HG02642 (cell line): ENCODE measurements around the gene ATAD2B.
A peak's percentile ranks its signal among the peaks of the same experiment; 100 is the strongest.
"Not testable (repeated sequence)": the region's sequence is repeated elsewhere in the genome, so short reads cannot be mapped to it uniquely, and the experiment has no call there.

Experiments used
- ATAC-seq: cut with Tn5 transposase; IDR thresholded peaks from one replicate; pipeline ENCODE4 v1.9.1; 2021; ENCODE audit warnings: mild to moderate bottlenecking; ENCODE audit not compliant: unreplicated experiment, poor library complexity

ATAD2B gene

GRCh38 chr2:23754970-23755369 is 172.0 kb downstream of the ATAD2B start:
- no peak for ATAC-seq

DNA sequence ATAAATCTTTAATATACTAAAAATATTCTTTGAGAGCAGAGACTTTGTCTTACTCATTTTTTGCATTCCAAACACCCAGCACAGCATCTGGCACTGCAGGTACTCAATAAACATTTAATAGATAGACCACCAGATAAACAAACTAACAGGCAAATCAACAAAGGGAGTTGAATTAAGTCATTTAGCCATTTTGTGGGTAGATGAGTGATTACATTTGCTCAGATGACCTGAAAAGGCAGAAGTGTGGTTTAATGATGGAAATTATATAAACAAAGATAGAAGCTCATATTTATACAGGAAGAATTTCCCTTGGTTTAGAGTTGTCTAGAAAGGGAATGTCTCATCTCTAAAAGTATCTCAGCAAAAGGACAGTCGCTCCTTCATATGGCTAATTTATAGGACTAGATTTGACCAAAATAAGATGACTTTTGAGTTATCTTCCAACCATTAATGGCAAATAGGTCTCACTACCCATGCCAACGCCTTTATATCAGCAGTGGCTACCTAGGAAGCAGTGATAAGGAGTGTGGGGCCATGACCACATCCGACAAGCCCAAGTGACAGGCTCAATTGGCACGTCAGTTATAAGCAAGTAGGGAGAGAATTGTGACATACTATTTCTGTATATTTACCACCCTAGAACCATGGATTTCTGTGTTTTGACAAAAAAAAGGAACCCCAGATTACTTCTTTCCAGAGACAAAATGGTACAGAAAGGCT is 173.5 kb downstream of the ATAD2B start:
- no peak for ATAC-seq

DNA sequence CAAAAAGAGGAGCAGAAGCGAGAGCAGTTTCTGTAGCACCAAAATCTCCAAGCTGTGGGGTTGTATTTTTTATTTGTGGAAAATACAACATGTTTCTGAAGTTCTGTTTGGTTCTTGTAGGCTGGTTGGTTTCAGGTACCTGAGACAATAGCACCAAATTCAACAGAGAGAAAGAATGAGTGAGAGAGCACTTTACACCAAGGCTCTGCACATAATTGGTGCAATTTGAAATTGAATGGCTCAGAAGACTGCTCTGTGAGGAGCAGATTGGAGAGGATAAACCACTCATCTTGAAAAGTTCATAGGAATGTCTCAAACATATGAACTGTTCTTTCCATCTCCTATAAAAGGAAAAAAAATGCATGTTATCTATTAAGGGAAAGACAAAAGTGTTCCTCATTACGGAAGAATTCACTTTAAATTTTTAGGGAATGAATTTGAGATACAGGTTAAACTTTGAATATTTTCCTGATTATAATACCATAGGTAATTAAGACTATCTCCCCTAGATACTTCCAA is 175.1 kb downstream of the ATAD2B start:
- ATAC-seq = no peak

GRCh38 chr2:23746141-23746863 is 180.6 kb downstream of the ATAD2B start:
- peak; percentile 30 for ATAC-seq

GRCh38 chr2:23745726-23746105 is 181.2 kb downstream of the ATAD2B start:
- ATAC-seq = peak; percentile 71

DNA sequence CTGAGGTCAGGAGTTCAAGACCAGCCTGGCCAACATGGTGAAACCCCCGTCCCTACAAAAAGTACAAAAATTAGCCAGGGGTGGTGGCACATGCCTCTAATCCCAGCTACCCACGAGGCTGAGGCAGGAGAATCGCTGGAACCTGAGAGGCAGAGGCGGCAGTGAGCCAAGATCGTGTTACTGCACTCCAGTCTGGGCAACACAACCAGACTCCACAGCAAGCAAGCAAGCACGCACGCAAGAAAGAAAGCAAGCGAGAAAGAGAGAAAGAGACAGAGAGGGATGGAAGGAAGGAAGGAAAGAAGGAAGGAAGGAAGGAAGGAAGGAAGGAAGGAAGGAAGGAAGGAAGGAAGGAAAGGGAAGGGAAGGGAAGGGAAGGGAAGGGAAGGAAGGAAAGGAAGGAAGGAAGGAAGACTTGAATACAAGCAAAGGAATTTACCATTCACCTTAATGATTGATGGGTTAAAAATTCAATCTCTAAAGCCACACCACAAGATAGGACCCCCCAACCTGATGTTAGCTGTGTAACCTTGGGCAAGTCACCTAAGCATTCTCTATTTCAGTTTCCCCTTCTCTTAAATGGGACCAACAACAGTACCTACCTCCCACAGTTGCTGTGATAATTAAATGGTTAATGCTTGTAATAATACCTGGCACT is 181.7 kb downstream of the ATAD2B start:
- no peak for ATAC-seq

DNA sequence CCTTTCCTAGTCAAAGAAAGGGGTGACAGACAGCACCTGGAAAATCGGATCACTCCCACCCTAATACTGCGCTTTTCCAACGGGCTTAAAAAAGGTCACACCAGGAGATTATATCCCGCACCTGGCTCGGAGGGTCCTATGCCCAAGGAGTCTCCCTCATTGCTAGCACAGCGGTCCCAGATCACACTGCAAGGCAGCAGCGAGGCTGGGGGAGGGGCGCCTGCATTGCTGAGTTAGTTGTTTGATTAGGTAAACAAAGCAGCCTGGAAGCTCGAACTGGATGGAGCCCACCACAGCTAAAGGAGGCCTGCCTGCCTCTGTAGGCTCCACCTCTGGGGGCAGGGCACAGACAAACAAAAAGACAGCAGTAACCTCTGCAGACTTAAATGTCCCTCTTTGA is 190.1 kb downstream of the ATAD2B start:
- ATAC-seq = not testable (repeated sequence)

DNA sequence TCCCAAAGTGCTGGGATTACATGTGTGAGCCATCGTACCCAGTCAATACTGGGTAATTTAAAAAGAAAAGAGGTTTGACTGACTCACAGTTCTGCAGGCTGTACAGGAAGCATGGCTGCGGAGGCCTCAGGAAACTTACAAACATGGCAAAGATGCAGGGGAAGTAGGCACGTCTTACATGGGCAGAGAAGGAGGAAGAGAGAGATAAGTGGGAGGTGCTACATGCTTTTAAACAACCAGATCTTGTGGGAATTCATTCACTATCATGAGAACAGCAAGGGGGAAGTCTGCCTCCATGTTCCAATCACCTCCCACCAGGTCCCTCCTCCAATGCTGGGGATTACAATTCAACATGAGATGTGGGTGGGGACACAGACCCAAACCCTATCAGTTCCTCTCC is 192.5 kb downstream of the ATAD2B start:
- no peak for ATAC-seq

DNA sequence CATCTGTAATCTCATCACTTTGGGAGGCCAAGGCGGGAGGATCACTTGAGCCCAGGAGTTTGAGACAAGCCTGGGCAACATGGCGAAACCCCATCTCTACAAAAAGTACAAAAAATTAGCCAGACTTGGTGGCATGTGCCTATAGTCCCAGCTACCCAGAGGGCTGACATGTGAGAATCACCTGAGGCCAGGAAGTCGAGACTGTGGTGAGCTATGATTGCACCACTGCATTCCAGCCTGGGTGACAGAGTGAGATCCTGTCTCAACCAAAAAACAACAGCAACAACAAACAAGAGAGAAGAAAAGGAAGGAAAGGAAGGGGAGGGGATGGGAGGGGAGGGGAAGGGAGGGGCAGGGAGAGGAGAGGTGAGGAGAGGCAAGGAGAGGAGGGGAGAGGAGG is 203.9 kb downstream of the ATAD2B start:
- not testable (repeated sequence) for ATAC-seq

- ATAC-seq = no peak
Measured at GRCh38 chr2:23722255-23722654, 204.7 kb downstream of the ATAD2B start.

GRCh38 chr2:23721454-23721826 is 205.5 kb downstream of the ATAD2B start:
- ATAC-seq = no peak

- ATAC-seq = no peak
Measured at GRCh38 chr2:23720705-23721453, 206.0 kb downstream of the ATAD2B start.

DNA sequence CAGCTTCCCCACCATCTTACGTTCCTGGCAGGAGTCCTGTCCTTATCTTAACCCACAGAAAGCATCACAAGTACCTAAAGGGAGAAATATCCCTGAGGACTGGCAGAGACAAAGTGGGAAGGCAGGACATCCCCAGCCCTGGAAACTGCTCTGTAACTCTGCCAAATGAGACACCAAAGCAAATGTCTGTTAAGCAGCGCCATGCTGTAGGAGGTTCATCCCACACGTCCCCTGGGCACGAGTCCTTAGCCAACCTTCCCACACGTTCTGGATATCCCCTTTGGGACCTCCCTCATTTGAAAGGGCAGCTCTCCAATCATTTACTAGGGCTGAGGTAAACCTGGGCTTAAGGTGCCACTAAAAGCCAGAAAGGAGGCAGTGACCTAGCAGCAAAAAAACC is 207.2 kb downstream of the ATAD2B start:
- no peak for ATAC-seq

- no peak for ATAC-seq
Measured at GRCh38 chr2:23718931-23719700, 207.8 kb downstream of the ATAD2B start.

DNA sequence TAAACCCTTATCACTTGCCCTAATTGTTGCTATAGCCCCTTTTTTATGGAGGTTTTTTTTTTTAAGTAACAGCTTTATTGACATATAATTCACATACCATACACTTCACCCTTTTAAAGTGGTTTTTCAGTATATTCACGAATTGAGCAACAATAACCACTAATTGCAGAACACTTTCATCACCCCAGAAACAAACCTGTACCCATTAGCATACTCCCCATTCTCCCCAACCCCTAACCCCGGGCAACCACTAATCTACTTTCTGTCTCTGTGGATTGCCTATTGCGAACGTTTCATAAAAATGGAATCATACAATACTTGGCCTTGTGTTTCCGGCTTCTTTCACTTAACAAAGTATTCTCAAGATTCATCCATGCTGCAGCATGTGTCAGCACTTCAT is 213.6 kb downstream of the ATAD2B start:
- no peak for ATAC-seq

DNA sequence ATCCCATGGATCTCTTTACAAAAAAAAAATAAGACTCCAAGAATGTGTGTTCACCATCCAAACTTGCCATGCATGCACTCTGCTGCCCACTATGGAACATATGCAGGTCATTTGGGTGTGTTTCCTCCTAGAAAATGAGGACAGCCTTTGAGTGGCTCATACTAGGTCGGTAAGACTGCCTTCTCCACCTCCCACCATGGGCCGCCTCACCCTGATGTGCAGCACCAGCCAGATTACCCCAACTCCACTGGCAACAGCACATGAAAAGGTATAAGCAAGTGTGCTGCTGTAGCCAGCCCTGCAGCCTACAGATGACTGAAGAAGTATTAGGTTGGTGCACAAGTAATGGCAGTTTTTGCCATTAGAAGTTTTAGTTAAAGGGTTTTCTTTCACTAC is 214.2 kb downstream of the ATAD2B start:
- ATAC-seq = no peak

DNA sequence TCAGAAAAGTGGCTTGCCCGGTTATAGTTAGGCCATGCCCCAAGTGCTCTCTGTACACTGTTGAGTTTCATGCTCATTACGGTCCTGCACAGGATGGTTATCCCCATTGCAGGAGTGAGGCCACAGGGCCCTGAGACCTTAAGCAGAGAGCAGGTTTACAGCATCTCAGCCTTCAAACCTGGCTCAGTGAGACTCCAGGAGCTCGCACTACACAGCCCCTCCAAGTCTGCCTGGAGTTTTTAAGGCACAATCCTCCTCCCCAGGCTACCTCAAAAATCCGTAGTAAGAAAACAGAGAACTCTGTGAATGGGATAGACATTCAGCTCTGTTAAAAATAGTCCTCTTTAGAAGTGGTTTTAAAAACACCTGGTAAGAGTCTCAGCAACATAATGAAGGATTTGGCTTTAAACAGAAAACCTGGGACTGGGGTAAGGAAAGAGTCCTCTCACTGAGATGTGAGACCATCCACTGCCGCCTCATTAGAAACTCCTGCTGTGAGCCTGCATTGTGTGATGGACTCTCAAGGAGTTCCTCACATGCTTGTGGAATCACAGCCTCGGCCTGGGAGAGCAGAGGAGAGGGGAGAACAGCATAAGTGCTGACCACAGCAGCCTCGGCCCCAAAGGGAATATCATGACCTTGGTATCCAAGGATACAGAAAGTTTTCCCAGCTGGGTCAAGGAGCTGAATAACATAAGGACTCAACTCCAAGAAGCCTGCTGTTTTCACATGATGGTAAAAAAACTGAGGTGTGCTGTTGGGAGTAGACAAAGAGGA is 214.8 kb downstream of the ATAD2B start:
- no peak for ATAC-seq

- no peak for ATAC-seq
Measured at GRCh38 chr2:23709311-23709710, 217.6 kb downstream of the ATAD2B start.

- ATAC-seq = no peak
Measured at GRCh38 chr2:23708771-23709170, 218.2 kb downstream of the ATAD2B start.
